Gastrocnemius medialis (tissue), 4 donors: ENCODE data around the gene PBX3. TPM values are rescaled to one million over a fixed set of nuclear protein-coding genes. Genes with fewer than 3 reads are reported as not detected.

Experiments
- ATAC-seq, 2 donors: fragments of 150-250 bp; one replicate each; pipeline ENCODE4 v1.9.1; 2016
- DNase-seq, 2 donors: peaks; one replicate each; pipeline ENCODE4 v3.0.0-alpha.2; 2019
- H3K27ac ChIP-seq, 4 donors: fragments of 200-600 bp; sonication (generic); 1 replicate in 1 of 4; 2 replicates in 3 of 4; pipeline ENCODE4 v1.5.1; 2016 to 2018; ENCODE audit warnings: mild to moderate bottlenecking in 2 of 4, moderate library complexity in 1 of 4
- H3K27me3 ChIP-seq, 3 donors: fragments of 200-600 bp; sonication (generic) in 2 of 3; 1 replicate in 1 of 3; 2 replicates in 2 of 3; pipeline versions ENCODE4 v1.5.1 to v1.6.0; 2016 to 2019; ENCODE audit warnings: mild to moderate bottlenecking in 1 of 3, moderate library complexity in 1 of 3
- H3K36me3 ChIP-seq, 2 donors: fragments of 200-600 bp; sonication (generic) in 1 of 2; one replicate each; pipeline ENCODE4 v1.5.1; 2017 to 2018
- H3K4me1 ChIP-seq, 2 donors: fragments of 200-600 bp; sonication (generic) in 1 of 2; one replicate each; pipeline ENCODE4 v1.5.1; 2016 to 2017; ENCODE audit warnings: mild to moderate bottlenecking in 2 of 2
- H3K4me3 ChIP-seq, 4 donors: fragments of 200-600 bp; sonication (generic) in 3 of 4; 1 replicate in 1 of 4; 2 replicates in 3 of 4; pipeline ENCODE4 v1.5.1; 2016 to 2019; ENCODE audit warnings: mild to moderate bottlenecking in 2 of 4
- H3K9me3 ChIP-seq, 3 donors: fragments of 200-600 bp; sonication (generic) in 2 of 3; 1 replicate in 1 of 3; 2 replicates in 2 of 3; pipeline ENCODE4 v1.5.1; 2016 to 2019
- POLR2A ChIP-seq, 2 donors: fragments of 450-650 bp; IDR thresholded peaks; one replicate each; pipeline ENCODE4 v1.6.1; 2017; ENCODE audit warnings: antibody characterized with exemption in 2 of 2, mild to moderate bottlenecking in 2 of 2, moderate library complexity in 2 of 2
- in situ Hi-C, 4 donors: fragments of 200-750 bp; cut with MboI; loops; one replicate each; pipeline versions ENCODE4 v1.15.0 to v1.8.0; 2017; ENCODE audit warnings: low sequenced_read_pairs in 4 of 4
- intact Hi-C: fragments of 100-400 bp; cut with DNase I; formaldehyde crosslinking; loops from one replicate; pipeline ENCODE4 v1.15.1; 2023; ENCODE audit warnings: low total_unique reads
- total RNA-seq, 4 donors: library from RNA; depleted of rRNA; stranded (reverse); fragments of >200 nt; gene quantifications; one replicate each; pipeline versions ENCODE4 v1.1.0 to v1.2.3, GENCODE V29; 2016
- TF ChIP-seq, protein P1 (sequence below), 5 experiments: fragments of 450-650 bp in 3 of 5; fragments of 200-600 bp in 2 of 5; sonication (generic) in 2 of 5; IDR thresholded peaks in 4 of 5; conservative IDR thresholded peaks in 1 of 5; 1 replicate in 4 of 5; 2 replicates in 1 of 5; pipeline ENCODE4 v1.5.1; 2016 to 2019; ENCODE audit warnings: antibody characterized with exemption in 5 of 5, mild to moderate bottlenecking in 3 of 5, moderate library complexity in 3 of 5

PBX3 gene
- total RNA-seq, 4 donors from 2014 or later: 6.6 to 31.0 (median 9.6) TPM

DNA sequence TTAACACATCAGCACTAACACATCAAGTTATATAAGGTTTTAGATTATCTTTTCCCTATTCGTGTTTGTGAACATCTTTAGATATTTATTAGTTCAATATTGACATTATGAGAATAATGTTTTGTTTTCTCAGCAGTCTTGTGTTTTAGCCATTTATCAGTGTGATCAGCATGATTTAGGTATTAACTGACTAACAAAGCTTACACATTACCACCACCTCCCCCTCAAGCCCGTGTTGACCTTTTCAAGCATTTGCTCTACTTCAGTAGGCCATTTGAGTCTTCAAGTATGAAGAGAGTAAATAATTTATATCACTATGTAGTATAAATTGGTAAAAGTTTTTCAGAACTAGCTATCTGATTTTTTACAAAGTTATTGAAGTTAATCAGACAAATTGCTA is 6.9 kb downstream of the PBX3 start:
- Histone ChIP-seq H3K27ac (no peak overlapping the region), H3K27me3 (peaks cover 13 to 33% (median 21%) of the 10 kb centered on the region in 3 donors), H3K36me3 (no peaks in the 10 kb centered on the region), H3K9me3 (no peaks in the 10 kb centered on the region), H3K4me1 (no peaks in the 10 kb centered on the region), H3K4me3 (no peak overlapping the region)
- no peak for DNase-seq
- in situ Hi-C loops (no loop called here), intact Hi-C loops (no loop called here)
- ATAC-seq: no peak
- TF ChIP-seq, protein P1, sequence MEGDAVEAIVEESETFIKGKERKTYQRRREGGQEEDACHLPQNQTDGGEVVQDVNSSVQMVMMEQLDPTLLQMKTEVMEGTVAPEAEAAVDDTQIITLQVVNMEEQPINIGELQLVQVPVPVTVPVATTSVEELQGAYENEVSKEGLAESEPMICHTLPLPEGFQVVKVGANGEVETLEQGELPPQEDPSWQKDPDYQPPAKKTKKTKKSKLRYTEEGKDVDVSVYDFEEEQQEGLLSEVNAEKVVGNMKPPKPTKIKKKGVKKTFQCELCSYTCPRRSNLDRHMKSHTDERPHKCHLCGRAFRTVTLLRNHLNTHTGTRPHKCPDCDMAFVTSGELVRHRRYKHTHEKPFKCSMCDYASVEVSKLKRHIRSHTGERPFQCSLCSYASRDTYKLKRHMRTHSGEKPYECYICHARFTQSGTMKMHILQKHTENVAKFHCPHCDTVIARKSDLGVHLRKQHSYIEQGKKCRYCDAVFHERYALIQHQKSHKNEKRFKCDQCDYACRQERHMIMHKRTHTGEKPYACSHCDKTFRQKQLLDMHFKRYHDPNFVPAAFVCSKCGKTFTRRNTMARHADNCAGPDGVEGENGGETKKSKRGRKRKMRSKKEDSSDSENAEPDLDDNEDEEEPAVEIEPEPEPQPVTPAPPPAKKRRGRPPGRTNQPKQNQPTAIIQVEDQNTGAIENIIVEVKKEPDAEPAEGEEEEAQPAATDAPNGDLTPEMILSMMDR (IDR thresholded peaks at IDR 0.05 in 4 of 5, conservative IDR thresholded peaks at IDR 0.05 in 1 of 5): no peak
- no peak for TF ChIP-seq POLR2A (IDR thresholded peaks at IDR 0.05)

DNA sequence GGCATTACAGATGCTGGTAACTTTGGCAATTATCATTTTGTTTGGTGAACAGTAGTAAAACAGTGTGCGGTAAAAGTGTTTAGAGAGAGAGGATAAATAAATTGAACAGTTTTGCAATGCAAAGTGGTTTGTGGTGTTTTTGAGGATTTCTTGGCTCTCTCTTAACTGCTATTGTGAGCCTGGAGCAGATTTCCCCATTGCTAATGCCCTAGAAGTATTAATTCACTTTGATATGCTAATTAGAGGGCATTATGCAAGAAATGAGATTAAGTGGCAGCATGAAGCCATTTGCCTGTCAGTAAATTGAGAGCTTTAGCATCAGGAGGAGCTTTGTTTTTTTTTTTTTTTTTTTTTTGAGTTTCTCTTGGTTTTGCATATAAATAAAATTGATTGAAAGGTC is 8.2 kb downstream of the PBX3 start:
- TF ChIP-seq, protein P1 (IDR thresholded peaks at IDR 0.05 in 4 of 5, conservative IDR thresholded peaks at IDR 0.05 in 1 of 5): no peak
- no peak for TF ChIP-seq POLR2A (IDR thresholded peaks at IDR 0.05)
- no peaks in the 10 kb centered on the region for H3K9me3 ChIP-seq
- H3K27me3 ChIP-seq: peaks cover 2 to 21% (median 10%) of the 10 kb centered on the region in 3 donors
- H3K4me1 ChIP-seq: no peaks in the 10 kb centered on the region
- ATAC-seq (no peak), DNase-seq (no peak)
- H3K4me3 ChIP-seq: no peak overlapping the region
- H3K27ac ChIP-seq: no peak overlapping the region
- H3K36me3 ChIP-seq: no peaks in the 10 kb centered on the region
- in situ Hi-C loops (no loop called here), intact Hi-C loops (no loop called here)

DNA sequence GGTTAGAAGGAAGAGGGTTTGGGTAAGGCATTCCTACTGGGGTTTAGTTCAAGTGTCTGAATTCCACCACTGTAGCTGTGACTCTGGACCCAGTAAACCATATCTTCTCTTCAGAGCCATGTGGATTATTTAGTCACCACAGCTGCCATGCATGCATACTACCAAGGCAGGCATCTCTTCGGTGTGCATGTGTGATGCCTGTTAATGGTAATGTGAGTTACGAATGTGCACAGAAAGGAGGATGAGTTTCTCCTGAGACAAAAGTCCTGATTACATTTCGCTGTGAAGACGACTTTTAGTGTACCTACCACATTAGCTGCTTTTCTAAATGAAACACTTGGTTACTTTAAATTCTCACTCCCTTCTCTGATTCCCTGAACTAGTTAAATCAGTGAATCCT is 9.3 kb downstream of the PBX3 start:
- ATAC-seq: no peak

DNA sequence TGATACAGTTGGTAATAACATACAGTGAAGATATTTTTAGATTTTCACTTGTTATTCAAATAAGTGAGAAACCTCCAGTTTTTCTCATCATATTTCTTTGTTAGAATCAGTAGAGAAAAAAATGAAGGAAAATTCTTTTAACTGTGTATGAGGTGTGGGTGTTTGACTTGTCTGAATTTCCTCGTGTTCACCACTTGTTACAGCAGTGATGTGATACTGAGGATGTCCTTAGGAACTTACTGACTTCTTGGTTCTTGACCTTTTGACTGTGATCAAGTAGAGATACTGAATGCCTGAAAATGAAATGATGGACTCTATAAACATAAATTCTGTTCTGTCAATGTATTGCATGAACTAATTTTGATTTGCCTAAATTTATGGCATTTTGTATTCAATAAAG is 10.7 kb downstream of the PBX3 start:
- in situ Hi-C loops: no loop called here
- Histone ChIP-seq H3K4me1 (no peaks in the 10 kb centered on the region), H3K27me3 (peaks cover 0 to 2% (median 0%) of the 10 kb centered on the region in 3 donors), H3K9me3 (no peaks in the 10 kb centered on the region), H3K4me3 (no peak overlapping the region), H3K36me3 (no peaks in the 10 kb centered on the region), H3K27ac (no peak overlapping the region)
- ATAC-seq: no peak
- no peak for DNase-seq
- intact Hi-C loops: no loop called here
- TF ChIP-seq, protein P1 (IDR thresholded peaks at IDR 0.05 in 4 of 5, conservative IDR thresholded peaks at IDR 0.05 in 1 of 5): no peak
- TF ChIP-seq POLR2A (IDR thresholded peaks at IDR 0.05): no peak

More for the DNA sequence above, 9.3 kb downstream of the PBX3 start:
- no peak overlapping the region for H3K4me3 ChIP-seq
- H3K4me1 ChIP-seq: no peaks in the 10 kb centered on the region
- no peaks in the 10 kb centered on the region for H3K9me3 ChIP-seq
- intact Hi-C loops: no loop called here
- H3K36me3 ChIP-seq: no peaks in the 10 kb centered on the region
- in situ Hi-C loops: no loop called here
- TF ChIP-seq, protein P1 (IDR thresholded peaks at IDR 0.05 in 4 of 5, conservative IDR thresholded peaks at IDR 0.05 in 1 of 5): no peak
- no peak for TF ChIP-seq POLR2A (IDR thresholded peaks at IDR 0.05)
- peaks cover 0 to 11% (median 3%) of the 10 kb centered on the region in 3 donors for H3K27me3 ChIP-seq
- no peak for DNase-seq
- no peak overlapping the region for H3K27ac ChIP-seq
